AG10803 (cell line): ENCODE data around the gene TOMM40L.

Experiments
- DNase-seq: peaks from one replicate; pipeline ENCODE4 v3.0.0; 2010; ENCODE audit warnings: low read depth
- H3K4me3 ChIP-seq: 2 replicates; pipeline ENCODE4 v1.5.1; 2011; ENCODE audit warnings: mild to moderate bottlenecking, low read length, control low read depth
- TF ChIP-seq, protein P1 (sequence below): conservative IDR thresholded peaks from 2 replicates; pipeline ENCODE4 v1.5.1; 2011; ENCODE audit warnings: mild to moderate bottlenecking, low read length, control low read depth, inconsistent platforms

Gene TOMM40L

DNA sequence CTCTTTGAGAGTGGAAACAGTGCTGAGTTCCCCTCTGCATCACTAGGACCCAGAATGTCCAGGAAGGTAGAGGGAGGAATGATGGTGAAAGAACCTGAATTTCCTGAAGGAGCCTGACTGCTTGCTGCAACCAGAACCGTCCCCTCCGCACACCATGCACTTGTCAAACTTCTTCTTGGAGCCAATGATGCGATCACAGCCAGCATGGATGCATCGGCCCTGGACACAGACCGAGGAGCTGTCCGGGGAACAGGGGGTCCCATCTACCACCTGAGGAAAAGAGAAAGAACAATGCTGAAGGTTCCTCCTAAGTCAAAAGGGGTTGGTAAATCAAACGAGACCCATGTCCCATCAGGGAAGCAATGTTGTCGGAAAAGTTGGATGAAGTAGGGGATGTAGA is 33.9 kb upstream of the TOMM40L start:
- TF ChIP-seq, protein P1, sequence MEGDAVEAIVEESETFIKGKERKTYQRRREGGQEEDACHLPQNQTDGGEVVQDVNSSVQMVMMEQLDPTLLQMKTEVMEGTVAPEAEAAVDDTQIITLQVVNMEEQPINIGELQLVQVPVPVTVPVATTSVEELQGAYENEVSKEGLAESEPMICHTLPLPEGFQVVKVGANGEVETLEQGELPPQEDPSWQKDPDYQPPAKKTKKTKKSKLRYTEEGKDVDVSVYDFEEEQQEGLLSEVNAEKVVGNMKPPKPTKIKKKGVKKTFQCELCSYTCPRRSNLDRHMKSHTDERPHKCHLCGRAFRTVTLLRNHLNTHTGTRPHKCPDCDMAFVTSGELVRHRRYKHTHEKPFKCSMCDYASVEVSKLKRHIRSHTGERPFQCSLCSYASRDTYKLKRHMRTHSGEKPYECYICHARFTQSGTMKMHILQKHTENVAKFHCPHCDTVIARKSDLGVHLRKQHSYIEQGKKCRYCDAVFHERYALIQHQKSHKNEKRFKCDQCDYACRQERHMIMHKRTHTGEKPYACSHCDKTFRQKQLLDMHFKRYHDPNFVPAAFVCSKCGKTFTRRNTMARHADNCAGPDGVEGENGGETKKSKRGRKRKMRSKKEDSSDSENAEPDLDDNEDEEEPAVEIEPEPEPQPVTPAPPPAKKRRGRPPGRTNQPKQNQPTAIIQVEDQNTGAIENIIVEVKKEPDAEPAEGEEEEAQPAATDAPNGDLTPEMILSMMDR, result no peak
- DNase-seq, result no peak
- H3K4me3 ChIP-seq, result no peak overlapping the region

DNA sequence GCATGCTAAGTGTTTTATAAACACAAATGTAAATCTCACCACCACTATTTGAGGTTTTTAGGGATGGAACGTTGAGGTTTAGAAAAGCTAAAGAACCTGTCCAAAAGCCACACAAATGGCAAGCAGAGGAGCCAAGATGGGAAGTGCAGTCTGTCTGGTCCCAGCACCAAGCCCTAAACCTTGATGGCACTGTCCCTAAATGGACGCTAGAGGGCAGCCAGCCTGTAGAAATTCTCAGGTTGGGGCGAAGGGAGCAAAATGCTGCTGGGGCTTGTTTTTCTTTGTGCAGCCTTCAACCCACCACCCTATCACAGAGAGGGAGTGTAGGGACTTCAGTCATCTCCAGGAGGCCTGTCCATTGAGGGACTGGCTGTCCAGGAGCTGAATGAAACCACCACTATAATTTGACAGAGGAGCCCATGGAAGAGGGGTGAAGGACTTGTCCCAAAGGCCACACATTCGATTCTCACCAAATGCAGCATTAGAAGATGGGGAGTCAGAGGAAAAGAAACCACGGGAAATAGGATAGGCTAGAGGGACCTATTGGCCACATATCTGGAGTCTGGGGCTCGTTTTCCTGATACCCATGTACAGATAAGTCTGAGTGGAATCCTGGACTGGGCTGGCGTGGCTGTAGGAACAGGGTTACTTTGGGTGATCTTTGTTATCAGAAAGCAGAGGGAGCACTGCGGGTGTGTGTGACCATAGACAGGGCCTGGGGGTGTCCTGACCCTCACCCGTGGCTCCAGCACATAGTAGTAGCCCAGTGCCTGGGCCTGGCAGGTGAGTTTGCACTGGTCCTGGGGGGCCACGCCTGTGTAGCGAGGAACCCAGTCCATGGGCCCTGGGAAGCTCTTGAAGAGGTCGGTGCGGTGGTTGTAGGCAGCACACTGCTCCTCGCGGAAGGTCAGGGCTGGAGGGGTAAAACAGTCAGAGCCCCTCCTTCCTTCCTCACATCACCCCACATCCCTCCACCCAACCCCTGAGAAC is 33.1 kb upstream of the TOMM40L start:
- no peak overlapping the region for H3K4me3 ChIP-seq
- peak; percentile 69 for DNase-seq
- TF ChIP-seq, protein P1, result peak; percentile 92

DNA sequence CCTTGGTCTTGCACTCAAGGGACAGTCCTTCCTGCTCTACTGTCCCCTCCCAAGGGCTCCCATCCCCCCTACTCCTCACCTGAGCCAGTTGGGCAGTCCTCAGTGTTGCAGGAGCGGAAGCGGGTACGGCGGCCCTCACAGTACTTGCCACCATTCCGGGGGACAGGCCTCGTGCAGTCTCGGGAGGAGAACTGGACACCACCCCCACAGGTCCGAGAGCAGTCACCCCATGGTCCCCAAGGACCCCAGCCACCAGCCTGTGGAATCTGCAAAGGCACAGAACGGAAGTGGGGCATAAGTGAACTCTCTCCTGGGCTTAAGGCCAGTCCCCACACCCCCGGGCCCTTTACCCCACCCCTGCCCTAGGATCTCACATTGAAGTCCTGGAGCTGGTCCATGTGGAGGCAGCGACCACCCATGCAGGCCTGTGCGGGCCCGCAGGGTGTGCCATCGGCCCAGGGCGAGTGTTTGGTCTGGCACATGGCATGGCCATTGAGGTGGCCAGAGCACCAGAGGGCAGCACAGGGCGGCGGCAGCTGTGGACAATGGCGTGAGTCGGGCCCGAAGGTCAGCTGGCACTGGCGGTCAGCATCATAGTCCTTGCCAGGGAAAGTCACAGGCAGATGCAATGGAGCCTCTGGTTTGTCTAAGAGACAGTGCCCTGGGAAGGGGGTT is 32.2 kb upstream of the TOMM40L start:
- TF ChIP-seq, protein P1, result no peak
- H3K4me3 ChIP-seq, result no peak overlapping the region
- DNase-seq, result no peak

DNA sequence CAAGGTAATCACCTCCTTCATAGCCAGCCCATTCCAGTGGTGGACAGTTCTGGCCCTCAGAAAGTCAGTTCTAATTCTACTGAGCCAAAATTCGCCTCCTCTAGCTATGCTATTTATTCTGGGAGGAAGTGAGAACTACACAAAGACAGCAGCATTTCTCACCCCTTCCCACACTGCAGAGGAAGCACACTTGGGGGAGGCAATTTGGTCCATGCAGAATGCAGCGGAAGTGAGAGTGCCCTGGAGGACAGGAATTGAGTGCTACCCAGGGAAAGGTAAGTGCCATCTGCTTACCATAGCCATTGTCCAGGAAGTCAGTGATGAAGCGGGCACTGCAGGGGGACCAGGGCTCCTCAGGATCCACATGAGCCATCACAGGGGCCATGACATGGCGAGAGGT is 30.7 kb upstream of the TOMM40L start:
- no peak for DNase-seq
- H3K4me3 ChIP-seq, result no peak overlapping the region
- TF ChIP-seq, protein P1, result no peak

DNA sequence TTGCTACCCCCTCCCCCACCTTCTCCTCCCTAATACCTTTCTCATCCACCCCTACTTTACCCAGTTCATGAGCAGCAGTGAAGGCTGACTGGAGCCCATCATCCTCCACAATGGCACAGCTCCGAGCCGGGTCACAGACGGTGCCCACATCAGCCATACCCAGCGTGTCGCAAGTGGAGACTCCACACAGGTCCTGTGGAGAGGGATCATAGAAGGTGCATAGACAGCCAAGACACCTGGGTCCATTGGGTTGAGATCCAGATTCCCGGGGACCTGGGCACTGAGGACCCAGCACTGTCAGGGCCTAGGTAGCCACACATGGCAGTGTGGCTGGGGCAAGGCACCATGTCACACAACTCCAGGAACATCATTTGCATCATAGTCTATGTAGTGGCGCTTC is 29.7 kb upstream of the TOMM40L start:
- H3K4me3 ChIP-seq, result no peak overlapping the region; the same call in 1 of the 2 replicates
- DNase-seq, result no peak
- TF ChIP-seq, protein P1, result no peak

DNA sequence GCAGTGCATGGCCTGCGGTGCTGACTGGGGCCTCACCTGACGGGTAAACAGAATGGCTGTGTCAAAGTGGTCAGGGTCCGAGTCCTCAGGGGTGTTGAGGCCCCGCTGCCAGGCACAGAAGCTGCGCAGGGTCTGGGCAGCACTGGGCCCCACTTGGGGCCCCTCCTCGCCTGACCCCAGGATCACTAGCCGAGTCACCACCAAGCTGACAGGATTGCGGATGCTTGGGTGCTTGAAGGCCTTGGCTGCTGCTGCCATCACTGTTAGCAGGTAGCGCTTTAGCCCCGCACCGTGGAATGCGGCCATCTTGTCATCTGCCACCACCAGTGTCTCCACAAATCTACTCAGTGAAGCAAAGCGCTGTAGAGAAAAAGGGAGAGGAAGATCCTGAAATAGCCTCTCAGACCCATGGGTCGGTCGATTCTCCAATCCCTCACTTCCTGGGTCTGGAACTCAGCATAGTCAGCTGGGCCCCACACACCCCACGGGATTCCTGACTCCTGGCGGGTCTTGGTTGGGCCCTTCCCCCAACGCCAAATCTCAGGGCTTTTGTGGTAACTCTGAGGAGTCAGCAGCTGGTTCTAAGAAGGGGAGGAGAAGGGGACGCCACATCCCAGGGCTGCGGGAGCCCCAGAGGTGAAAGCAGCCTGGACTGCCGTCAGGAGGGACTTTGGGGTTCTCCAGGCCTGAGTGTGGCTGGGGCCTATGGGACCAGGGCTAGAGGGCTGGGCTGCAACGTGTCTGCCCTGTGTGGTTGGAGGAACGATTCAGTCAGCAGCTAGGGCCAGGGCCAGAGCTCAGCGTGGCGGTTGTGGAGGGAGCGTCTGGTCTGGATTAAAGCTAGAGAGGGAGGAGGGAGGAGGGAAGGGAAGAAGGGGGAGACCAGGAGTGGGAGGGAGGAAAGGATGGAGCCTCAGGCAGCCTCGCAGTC is 29.1 kb upstream of the TOMM40L start:
- peak; percentile 94 for DNase-seq
- TF ChIP-seq, protein P1, result no peak
- H3K4me3 ChIP-seq, result peak overlapping the region; percentile 70
